Testis (tissue), 3 donors: ENCODE measurements around the gene ROPN1B. TPM values are rescaled to one million over a fixed set of nuclear protein-coding genes. Genes with fewer than 3 reads are reported as not detected.

Experiments
- DNase-seq: peaks from one replicate; pipeline ENCODE4 v3.0.0-alpha.2; 2019
- H3K27ac ChIP-seq, 2 donors: fragments of 200-600 bp; sonication (generic); one replicate each; pipeline ENCODE4 v1.5.1; 2019
- H3K27me3 ChIP-seq: fragments of 200-600 bp; sonication (generic); one replicate; pipeline ENCODE4 v1.5.1; 2019
- H3K36me3 ChIP-seq: fragments of 200-600 bp; sonication (generic); one replicate; pipeline ENCODE4 v1.5.1; 2017; ENCODE audit warnings: low read depth; ENCODE audit errors: missing control alignments
- H3K4me1 ChIP-seq: fragments of 200-600 bp; sonication (generic); one replicate; pipeline ENCODE4 v1.5.1; 2019
- H3K4me3 ChIP-seq, 2 donors: fragments of 200-600 bp; sonication (generic); one replicate each; pipeline ENCODE4 v1.5.1; 2017 to 2019
- H3K9me3 ChIP-seq: fragments of 200-600 bp; sonication (generic); one replicate; pipeline ENCODE4 v1.5.1; 2017
- POLR2A ChIP-seq: fragments of 450-650 bp; IDR thresholded peaks from one replicate; pipeline ENCODE4 v1.6.1; 2017; ENCODE audit warnings: antibody characterized with exemption, mild to moderate bottlenecking, moderate library complexity
- WGBS, 2 donors: methylation state at CpG; one replicate each; pipeline ENCODE4 v1.1.5; 2018; 5-methylcytosine and 5-hydroxymethylcytosine counted together
- intact Hi-C: fragments of 100-400 bp; cut with DNase I; formaldehyde crosslinking; loops from one replicate; pipeline ENCODE4 v1.15.1; 2023; ENCODE audit warnings: low total_unique reads
- polyA plus RNA-seq: library from polyadenylated mRNA; stranded (reverse); fragments of 350-450 nt; fragmentation: Illumina TruSeq; extraction: RNeasy Lipid Tissue Mini Kit (QIAGEN cat#74804); gene quantifications from one replicate; pipeline ENCODE4 v1.2.3, GENCODE V29; 2014; ENCODE audit warnings: low read depth, low replicate concordance; ENCODE audit not compliant: insufficient read depth
- total RNA-seq, 2 donors: library from RNA; depleted of rRNA; stranded (reverse); fragments of >200 nt; gene quantifications; one replicate each; pipeline ENCODE4 v1.2.3, GENCODE V29; 2016
- TF ChIP-seq, protein P1 (sequence below), 3 experiments: fragments of 450-650 bp in 2 of 3; fragments of 200-600 bp in 1 of 3; sonication (generic) in 1 of 3; IDR thresholded peaks; one replicate each; pipeline ENCODE4 v1.5.1; 2016 to 2019; ENCODE audit warnings: antibody characterized with exemption in 3 of 3, mild to moderate bottlenecking in 2 of 3, moderate library complexity in 1 of 3

The ROPN1B gene
- total and polyA plus RNA-seq, 3 donors from 2014 or later: 123 to 534 (median 239) TPM

DNA sequence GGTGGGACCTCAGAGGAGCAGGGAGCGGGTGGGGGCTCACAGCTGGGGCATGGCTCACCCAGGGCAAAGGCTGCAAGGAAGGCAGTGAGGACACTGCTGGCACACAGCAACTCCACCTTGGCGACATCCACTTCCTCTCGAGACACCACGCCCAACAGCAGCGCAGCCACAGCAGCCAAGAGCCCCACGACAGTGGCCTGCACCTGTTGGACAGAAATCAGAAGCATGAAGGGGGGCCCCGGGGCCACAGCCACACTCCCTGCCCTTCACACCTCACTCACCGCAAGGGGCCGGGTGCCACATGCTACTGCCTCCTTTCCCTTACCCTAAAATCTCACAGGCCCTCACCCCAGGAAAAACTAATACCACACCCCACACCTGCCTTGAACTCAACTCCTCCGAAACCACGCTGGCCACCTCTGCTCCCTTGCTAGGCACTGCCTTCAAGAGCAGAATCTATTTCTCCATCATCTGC lies 57.3 kb downstream of the ROPN1B start:
- H3K36me3 ChIP-seq: no peaks in the 10 kb centered on the region
- H3K27me3 ChIP-seq: no peaks in the 10 kb centered on the region
- TF ChIP-seq POLR2A: no peak
- peaks cover 11% of the 10 kb centered on the region for H3K4me1 ChIP-seq
- intact Hi-C loops: no loop called here
- DNase-seq: no peak
- no peaks in the 10 kb centered on the region for H3K9me3 ChIP-seq
- H3K27ac ChIP-seq: no peak overlapping the region
- no peak overlapping the region for H3K4me3 ChIP-seq
- WGBS, 2 donors: 91 to 96% methylated on average over 6 to 11 of the region's 11 CpGs

DNA sequence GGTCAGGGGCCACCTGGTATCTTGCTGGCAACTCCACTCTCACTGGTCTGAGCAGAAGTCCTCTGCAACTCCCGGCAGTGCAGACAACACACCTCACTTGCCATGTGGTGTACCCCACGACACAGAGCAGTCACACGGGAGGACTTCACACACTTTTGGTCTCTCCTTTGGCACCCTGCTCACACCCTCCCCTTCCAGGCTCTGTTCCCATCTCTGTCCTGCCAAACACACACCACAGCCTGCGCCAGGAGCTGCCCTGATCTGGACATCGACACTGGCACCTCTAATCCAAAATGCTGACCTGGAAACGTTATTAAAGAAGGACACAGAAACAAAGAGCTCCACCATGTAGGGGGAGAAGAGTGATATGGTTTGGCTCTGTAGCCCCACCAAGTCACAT lies 57.8 kb downstream of the ROPN1B start:
- no peak overlapping the region for H3K27ac ChIP-seq
- H3K4me3 ChIP-seq: no peak overlapping the region
- H3K9me3 ChIP-seq: no peaks in the 10 kb centered on the region
- WGBS, 2 donors: 87 to 91% methylated on average over 6 of the region's 6 CpGs
- no peak for TF ChIP-seq POLR2A
- TF ChIP-seq, protein P1, sequence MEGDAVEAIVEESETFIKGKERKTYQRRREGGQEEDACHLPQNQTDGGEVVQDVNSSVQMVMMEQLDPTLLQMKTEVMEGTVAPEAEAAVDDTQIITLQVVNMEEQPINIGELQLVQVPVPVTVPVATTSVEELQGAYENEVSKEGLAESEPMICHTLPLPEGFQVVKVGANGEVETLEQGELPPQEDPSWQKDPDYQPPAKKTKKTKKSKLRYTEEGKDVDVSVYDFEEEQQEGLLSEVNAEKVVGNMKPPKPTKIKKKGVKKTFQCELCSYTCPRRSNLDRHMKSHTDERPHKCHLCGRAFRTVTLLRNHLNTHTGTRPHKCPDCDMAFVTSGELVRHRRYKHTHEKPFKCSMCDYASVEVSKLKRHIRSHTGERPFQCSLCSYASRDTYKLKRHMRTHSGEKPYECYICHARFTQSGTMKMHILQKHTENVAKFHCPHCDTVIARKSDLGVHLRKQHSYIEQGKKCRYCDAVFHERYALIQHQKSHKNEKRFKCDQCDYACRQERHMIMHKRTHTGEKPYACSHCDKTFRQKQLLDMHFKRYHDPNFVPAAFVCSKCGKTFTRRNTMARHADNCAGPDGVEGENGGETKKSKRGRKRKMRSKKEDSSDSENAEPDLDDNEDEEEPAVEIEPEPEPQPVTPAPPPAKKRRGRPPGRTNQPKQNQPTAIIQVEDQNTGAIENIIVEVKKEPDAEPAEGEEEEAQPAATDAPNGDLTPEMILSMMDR (IDR thresholded peaks at IDR 0.05): no peak
- DNase-seq: no peak
- peaks cover 6% of the 10 kb centered on the region for H3K4me1 ChIP-seq
- H3K36me3 ChIP-seq: no peaks in the 10 kb centered on the region
- no peaks in the 10 kb centered on the region for H3K27me3 ChIP-seq
- intact Hi-C loops: no loop called here

DNA sequence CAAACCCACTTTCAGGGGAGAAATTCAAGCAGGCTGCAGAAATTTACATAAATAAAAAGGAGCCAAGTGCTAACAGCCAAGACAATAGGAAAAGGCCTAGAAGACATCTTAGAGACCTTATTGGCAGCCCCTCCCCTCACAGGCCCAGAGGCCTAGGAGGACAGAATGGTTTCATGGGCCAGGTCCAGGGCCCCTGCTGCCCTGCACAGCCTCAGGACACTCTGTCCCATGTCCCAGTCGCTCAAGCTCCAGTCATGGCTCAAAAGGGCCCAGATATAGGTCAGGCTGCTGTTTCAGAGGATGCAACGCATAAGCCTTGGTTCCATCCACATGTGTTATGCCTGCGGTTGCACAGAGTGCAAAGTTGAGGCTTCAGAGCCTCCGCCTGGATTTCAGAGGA lies 59.1 kb downstream of the ROPN1B start:
- H3K4me1 ChIP-seq: no peaks in the 10 kb centered on the region
- no peak for TF ChIP-seq POLR2A
- TF ChIP-seq, protein P1 (IDR thresholded peaks at IDR 0.05): no peak
- no peak for DNase-seq
- intact Hi-C loops: no loop called here
- H3K36me3 ChIP-seq: no peaks in the 10 kb centered on the region
- H3K9me3 ChIP-seq: no peaks in the 10 kb centered on the region
- H3K27me3 ChIP-seq: no peaks in the 10 kb centered on the region
- H3K27ac ChIP-seq: no peak overlapping the region
- H3K4me3 ChIP-seq: no peak overlapping the region
- 92 to 100% methylated on average over 4 of the region's 4 CpGs for WGBS, 2 donors

DNA sequence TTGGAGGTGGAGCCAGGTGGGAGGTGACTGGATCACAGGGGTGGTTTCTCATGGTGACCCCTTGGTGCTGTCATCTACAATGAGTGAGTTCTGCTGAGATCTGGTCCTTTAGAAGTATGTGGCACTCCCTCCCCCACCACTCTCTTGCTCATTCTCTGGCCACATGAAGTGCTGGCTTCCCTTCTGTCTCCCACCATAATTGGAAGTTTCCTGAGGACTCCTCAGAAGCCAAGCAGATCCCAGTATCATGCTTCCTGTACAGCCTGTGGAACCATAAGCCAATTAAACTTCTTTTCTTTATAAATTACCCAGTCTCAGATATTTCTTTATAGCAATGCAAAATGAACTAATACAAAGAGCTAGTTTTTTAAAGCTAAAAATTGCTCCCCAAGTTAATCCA lies 60.3 kb downstream of the ROPN1B start:
- TF ChIP-seq POLR2A: no peak
- TF ChIP-seq, protein P1 (IDR thresholded peaks at IDR 0.05): no peak
- Histone ChIP-seq H3K27ac (no peak overlapping the region), H3K36me3 (no peaks in the 10 kb centered on the region), H3K9me3 (no peaks in the 10 kb centered on the region), H3K27me3 (no peaks in the 10 kb centered on the region), H3K4me1 (no peaks in the 10 kb centered on the region), H3K4me3 (no peak overlapping the region)
- intact Hi-C loops: no loop called here
- DNase-seq: no peak

DNA sequence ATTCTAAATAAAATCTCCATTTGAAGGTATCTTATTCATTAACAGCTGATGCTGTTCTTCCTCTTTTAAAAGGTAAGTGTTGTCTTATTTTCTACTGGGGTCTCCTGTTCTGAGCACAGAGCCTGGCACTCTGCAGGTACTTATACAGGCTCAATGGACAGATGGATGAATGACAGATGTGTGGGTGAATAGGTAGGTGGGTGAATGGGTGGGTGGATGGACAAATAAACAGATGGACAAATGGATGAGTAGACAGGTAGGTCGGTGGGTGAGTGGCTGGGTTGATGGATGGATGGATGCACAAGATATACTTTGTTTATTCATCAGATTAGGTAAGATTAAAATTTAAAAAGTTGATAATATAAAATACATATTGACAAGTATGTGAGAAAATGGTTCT lies 61.5 kb downstream of the ROPN1B start:
- intact Hi-C loops: no loop called here
- no peak for DNase-seq
- Histone ChIP-seq H3K36me3 (no peaks in the 10 kb centered on the region), H3K4me3 (no peak overlapping the region), H3K9me3 (no peaks in the 10 kb centered on the region), H3K27me3 (no peaks in the 10 kb centered on the region), H3K27ac (no peak overlapping the region), H3K4me1 (no peaks in the 10 kb centered on the region)
- TF ChIP-seq, protein P1 (IDR thresholded peaks at IDR 0.05): no peak
- no peak for TF ChIP-seq POLR2A
- 74 to 79% methylated on average over 1 of the region's 1 CpG for WGBS, 2 donors
